ENCODE measurements around the gene PDE6C.

DNA sequence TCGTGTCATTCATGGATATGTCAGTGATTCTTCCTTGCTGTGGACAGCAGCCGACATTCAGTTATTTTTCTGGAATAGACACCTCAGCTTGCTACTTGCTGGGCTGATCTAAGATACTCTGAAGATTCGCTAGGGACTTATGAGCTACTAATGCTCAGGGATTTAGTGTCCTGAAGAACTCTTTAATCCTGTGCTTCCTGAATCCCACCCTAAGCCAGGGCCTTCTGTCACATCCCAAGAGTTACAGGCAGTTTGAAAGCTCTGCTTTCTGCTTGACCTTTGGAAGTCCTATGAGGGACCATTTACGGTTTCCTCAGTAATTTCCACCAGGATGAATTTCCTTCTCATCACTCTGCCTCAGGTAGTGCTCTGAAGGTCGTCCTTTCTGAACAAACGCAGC lies at the start of gene PDE6C:
- TF ChIP-seq TCF4 (CRISPR knock-in tag; IDR thresholded peaks at IDR 0.05; ENCODE audit: borderline replicate concordance), result no peak
- TF ChIP-seq, protein P1, sequence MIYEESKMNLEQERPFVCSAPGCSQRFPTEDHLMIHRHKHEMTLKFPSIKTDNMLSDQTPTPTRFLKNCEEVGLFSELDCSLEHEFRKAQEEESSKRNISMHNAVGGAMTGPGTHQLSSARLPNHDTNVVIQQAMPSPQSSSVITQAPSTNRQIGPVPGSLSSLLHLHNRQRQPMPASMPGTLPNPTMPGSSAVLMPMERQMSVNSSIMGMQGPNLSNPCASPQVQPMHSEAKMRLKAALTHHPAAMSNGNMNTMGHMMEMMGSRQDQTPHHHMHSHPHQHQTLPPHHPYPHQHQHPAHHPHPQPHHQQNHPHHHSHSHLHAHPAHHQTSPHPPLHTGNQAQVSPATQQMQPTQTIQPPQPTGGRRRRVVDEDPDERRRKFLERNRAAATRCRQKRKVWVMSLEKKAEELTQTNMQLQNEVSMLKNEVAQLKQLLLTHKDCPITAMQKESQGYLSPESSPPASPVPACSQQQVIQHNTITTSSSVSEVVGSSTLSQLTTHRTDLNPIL (CRISPR knock-in tag; IDR thresholded peaks at IDR 0.05; ENCODE audit: low read depth), result no peak
- TF ChIP-seq PPARA (CRISPR knock-in tag; IDR thresholded peaks at IDR 0.05; ENCODE audit: borderline replicate concordance), result no peak
- TF ChIP-seq, protein P2, sequence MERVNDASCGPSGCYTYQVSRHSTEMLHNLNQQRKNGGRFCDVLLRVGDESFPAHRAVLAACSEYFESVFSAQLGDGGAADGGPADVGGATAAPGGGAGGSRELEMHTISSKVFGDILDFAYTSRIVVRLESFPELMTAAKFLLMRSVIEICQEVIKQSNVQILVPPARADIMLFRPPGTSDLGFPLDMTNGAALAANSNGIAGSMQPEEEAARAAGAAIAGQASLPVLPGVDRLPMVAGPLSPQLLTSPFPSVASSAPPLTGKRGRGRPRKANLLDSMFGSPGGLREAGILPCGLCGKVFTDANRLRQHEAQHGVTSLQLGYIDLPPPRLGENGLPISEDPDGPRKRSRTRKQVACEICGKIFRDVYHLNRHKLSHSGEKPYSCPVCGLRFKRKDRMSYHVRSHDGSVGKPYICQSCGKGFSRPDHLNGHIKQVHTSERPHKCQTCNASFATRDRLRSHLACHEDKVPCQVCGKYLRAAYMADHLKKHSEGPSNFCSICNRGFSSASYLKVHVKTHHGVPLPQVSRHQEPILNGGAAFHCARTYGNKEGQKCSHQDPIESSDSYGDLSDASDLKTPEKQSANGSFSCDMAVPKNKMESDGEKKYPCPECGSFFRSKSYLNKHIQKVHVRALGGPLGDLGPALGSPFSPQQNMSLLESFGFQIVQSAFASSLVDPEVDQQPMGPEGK (CRISPR knock-in tag; IDR thresholded peaks at IDR 0.05; ENCODE audit: borderline replicate concordance), result no peak
- TF ChIP-seq ESRRG (CRISPR knock-in tag; IDR thresholded peaks at IDR 0.05), result no peak
- TF ChIP-seq, protein P3, sequence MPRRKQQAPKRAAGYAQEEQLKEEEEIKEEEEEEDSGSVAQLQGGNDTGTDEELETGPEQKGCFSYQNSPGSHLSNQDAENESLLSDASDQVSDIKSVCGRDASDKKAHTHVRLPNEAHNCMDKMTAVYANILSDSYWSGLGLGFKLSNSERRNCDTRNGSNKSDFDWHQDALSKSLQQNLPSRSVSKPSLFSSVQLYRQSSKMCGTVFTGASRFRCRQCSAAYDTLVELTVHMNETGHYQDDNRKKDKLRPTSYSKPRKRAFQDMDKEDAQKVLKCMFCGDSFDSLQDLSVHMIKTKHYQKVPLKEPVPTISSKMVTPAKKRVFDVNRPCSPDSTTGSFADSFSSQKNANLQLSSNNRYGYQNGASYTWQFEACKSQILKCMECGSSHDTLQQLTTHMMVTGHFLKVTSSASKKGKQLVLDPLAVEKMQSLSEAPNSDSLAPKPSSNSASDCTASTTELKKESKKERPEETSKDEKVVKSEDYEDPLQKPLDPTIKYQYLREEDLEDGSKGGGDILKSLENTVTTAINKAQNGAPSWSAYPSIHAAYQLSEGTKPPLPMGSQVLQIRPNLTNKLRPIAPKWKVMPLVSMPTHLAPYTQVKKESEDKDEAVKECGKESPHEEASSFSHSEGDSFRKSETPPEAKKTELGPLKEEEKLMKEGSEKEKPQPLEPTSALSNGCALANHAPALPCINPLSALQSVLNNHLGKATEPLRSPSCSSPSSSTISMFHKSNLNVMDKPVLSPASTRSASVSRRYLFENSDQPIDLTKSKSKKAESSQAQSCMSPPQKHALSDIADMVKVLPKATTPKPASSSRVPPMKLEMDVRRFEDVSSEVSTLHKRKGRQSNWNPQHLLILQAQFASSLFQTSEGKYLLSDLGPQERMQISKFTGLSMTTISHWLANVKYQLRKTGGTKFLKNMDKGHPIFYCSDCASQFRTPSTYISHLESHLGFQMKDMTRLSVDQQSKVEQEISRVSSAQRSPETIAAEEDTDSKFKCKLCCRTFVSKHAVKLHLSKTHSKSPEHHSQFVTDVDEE (CRISPR knock-in tag; IDR thresholded peaks at IDR 0.05), result no peak
- no peak for TF ChIP-seq ZNF8 (CRISPR knock-in tag; IDR thresholded peaks at IDR 0.05)
